Astrocyte (in vitro differentiated cells and primary cell): Measurements from ENCODE around the gene TARS3.

Experiments used
- CTCF ChIP-seq: IDR thresholded peaks from 2 replicates; pipeline ENCODE4 v1.5.1; 2011; ENCODE audit warnings: low read depth, mild to moderate bottlenecking, inconsistent platforms, low read length, moderate library complexity; ENCODE audit not compliant: insufficient read depth
- EZH2 ChIP-seq: IDR thresholded peaks from 2 replicates; pipeline ENCODE4 v1.6.1; 2012; ENCODE audit warnings: mild to moderate bottlenecking, low read length, inconsistent platforms; ENCODE audit not compliant: insufficient read depth

- TF ChIP-seq CTCF (no peak), EZH2 (no peak)
Observed at GRCh38 chr15:101650145-101650544, 74.1 kb downstream of the TARS3 start.
